Breast epithelium (tissue), 3 donors: ENCODE results near the gene KRT6B.

Experiments
- POLR2A ChIP-seq: fragments of 450-650 bp; IDR thresholded peaks from one replicate; pipeline ENCODE4 v1.6.1; 2016; ENCODE audit warnings: antibody characterized with exemption, mild to moderate bottlenecking, moderate library complexity
- POLR2AphosphoS5 ChIP-seq, 3 donors: sonication (generic); formaldehyde crosslinking; IDR thresholded peaks; one replicate each; pipeline ENCODE4 v1.6.1; 2017; ENCODE audit warnings: antibody characterized with exemption in 3 of 3
- TF ChIP-seq, protein P1 (sequence below), 3 donors: fragments of 450-650 bp; IDR thresholded peaks; one replicate each; pipeline ENCODE4 v1.5.1; 2016 to 2017; ENCODE audit warnings: antibody characterized with exemption in 3 of 3, mild to moderate bottlenecking in 3 of 3, moderate library complexity in 3 of 3

DNA sequence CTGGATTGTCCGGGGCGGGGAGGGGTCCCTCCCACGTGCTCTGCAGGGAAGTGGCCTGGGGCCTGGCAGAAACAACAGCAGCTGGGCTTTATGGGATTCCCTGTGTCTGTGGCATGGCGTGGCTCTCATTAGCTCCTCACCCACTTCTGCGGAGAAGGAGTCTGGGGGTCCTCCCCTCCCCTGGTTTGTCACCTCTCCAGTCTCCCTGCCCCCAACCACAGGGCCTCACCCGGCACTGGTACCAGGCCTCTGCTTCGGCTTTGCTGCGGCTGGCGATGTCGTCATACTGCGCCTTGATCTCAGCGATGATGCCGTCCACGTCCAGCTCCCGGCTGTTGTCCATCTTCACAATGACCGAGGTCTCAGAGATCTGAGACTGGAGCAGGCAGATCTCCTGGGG is 52.2 kb downstream of the KRT6B start:
- TF ChIP-seq, protein P1, sequence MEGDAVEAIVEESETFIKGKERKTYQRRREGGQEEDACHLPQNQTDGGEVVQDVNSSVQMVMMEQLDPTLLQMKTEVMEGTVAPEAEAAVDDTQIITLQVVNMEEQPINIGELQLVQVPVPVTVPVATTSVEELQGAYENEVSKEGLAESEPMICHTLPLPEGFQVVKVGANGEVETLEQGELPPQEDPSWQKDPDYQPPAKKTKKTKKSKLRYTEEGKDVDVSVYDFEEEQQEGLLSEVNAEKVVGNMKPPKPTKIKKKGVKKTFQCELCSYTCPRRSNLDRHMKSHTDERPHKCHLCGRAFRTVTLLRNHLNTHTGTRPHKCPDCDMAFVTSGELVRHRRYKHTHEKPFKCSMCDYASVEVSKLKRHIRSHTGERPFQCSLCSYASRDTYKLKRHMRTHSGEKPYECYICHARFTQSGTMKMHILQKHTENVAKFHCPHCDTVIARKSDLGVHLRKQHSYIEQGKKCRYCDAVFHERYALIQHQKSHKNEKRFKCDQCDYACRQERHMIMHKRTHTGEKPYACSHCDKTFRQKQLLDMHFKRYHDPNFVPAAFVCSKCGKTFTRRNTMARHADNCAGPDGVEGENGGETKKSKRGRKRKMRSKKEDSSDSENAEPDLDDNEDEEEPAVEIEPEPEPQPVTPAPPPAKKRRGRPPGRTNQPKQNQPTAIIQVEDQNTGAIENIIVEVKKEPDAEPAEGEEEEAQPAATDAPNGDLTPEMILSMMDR (IDR thresholded peaks at IDR 0.05) = no peak
- TF ChIP-seq POLR2A = no peak
- no peak for TF ChIP-seq POLR2AphosphoS5 (IDR thresholded peaks at IDR 0.05)
